ENCODE data around the gene OXTR. TPM values are rescaled to one million over a fixed set of nuclear protein-coding genes. Genes with fewer than 3 reads are reported as not detected.

OXTR gene
- total and polyA plus RNA-seq, 12 donors: 0.09 to 1.3 (median 0.31) TPM; not detected in 1

DNA sequence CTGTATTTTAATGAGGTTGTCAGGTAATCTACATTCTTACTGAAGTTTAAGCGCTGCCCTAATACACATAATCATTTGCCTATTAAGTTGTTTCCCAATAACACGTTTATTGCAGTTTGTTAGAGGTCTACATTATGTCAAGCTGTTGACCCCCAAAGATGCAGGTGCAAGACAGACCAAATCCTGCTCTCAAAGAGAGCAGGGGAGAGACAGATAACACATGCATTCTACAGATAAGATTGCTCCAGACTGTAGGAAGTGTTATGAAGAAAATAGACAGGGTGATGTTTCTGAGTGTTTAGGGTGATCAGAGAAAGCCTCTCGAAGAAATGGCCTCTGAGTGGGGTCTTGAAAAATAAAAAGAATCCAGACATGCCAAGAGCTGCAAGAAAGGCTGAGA, 24.8 kb upstream of the OXTR start:
- no peak for DNase-seq
- Histone ChIP-seq H3K27me3 (no peaks in the 10 kb centered on the region), H3K27ac (no peak overlapping the region), H3K9me3 (replicated peaks in 1 of 3) (no peaks in the 10 kb centered on the region), H3K36me3 (replicated peaks in 1 of 2) (no peaks in the 10 kb centered on the region), H3K4me3 (no peak overlapping the region), H3K4me1 (replicated peaks in 1 of 2) (no peaks in the 10 kb centered on the region)
- TF ChIP-seq CTCF (IDR thresholded peaks at IDR 0.05): no peak
- no peak for TF ChIP-seq POLR2A (IDR thresholded peaks at IDR 0.05)
- WGBS, 4 donors: 87 to 94% (median 92%) methylated on average over 3 of the region's 3 CpGs
- intact Hi-C loops (cut with DNase I): no loop called here

- DNase-seq: peak in 2 of 7 donors; percentile 24 to 81
- no peaks in the 10 kb centered on the region for H3K36me3 ChIP-seq (replicated peaks in 1 of 2)
- intact Hi-C loops (cut with DNase I): no loop called here
- no peaks in the 10 kb centered on the region for H3K9me3 ChIP-seq (replicated peaks in 1 of 3)
- no peaks in the 10 kb centered on the region for H3K4me1 ChIP-seq (replicated peaks in 1 of 2)
- WGBS, 4 donors: 74 to 88% (median 84%) methylated on average over 5 to 7 of the region's 7 CpGs
- H3K27ac ChIP-seq: no peak overlapping the region
- no peaks in the 10 kb centered on the region for H3K27me3 ChIP-seq
- H3K4me3 ChIP-seq: no peak overlapping the region
- TF ChIP-seq CTCF (IDR thresholded peaks at IDR 0.05): no peak
Measured at GRCh38 chr3:8793242-8793641, 23.8 kb upstream of the OXTR start.

DNA sequence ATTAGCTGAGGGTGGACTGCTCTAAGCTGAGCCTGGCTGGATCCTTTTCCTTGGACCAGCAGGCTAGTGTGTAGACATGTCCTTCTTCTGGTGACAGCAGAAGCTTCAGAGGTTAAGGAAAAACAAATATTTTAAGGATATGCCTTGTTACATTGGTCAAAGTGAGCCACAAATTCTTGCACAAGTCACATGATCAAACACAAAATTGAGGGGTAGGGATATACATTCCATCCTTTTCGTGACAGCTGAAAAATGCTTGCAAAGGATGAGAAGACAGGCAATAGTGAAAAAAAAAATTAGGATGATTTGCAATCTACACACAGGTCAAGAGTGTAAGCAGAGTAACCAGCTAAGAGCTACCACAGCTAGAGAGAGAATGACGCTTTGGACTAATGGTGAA, 21.1 kb upstream of the OXTR start:
- 81 to 87% (median 83%) methylated on average over 2 of the region's 2 CpGs for WGBS, 4 donors
- Histone ChIP-seq H3K4me1 (replicated peaks in 1 of 2) (no peaks in the 10 kb centered on the region), H3K36me3 (replicated peaks in 1 of 2) (no peaks in the 10 kb centered on the region), H3K9me3 (replicated peaks in 1 of 3) (no peaks in the 10 kb centered on the region), H3K27ac (no peak overlapping the region), H3K4me3 (no peak overlapping the region), H3K27me3 (no peaks in the 10 kb centered on the region)
- intact Hi-C loops (cut with DNase I): no loop called here
- no peak for DNase-seq
- no peak for TF ChIP-seq CTCF (IDR thresholded peaks at IDR 0.05)
- TF ChIP-seq POLR2A (IDR thresholded peaks at IDR 0.05): no peak

DNA sequence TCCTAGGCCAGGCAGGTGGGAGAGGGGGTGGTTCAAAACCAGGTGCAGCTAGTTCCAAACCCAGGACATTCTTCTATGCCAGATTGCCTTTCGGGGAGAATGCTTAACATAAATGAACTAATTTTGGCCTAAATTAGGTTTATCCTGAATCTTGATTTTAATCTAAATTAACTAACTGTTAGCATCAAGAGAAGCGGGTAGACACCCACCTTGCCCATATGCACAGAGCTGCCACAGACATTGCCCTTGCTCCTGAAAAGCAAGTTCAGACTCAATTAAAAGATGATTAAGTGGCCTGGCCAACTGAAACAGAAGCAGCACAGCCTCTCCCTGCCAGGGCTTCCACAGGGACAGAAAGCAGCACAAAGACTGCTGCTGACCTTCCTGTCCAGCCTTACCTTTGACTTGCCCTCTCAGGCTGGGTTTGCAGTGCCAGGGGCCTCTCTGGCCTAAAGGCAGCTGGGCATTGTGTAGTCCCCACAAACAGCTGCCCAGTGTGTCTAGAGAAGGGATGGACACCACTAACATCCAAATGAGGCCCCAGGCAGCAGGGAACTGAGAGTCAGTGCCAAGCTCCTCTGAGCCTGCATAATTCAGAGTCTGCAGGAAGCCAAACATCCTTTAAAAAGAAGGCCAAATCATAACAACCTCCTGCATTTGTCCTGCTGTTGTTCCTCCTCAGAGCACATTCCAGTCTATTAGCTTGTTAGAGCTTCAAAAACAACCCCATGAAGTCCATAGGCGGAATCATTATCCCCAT, 15.4 kb upstream of the OXTR start:
- WGBS, 4 donors: 85 to 93% (median 90%) methylated on average over 3 of the region's 3 CpGs
- no peak for TF ChIP-seq CTCF (IDR thresholded peaks at IDR 0.05)
- no peaks in the 10 kb centered on the region for H3K4me1 ChIP-seq (replicated peaks in 1 of 2)
- intact Hi-C loops (cut with DNase I): no loop called here
- H3K36me3 ChIP-seq (replicated peaks in 1 of 2): no peaks in the 10 kb centered on the region
- no peak for DNase-seq
- no peak overlapping the region for H3K27ac ChIP-seq
- no peaks in the 10 kb centered on the region for H3K9me3 ChIP-seq (replicated peaks in 1 of 3)
- H3K4me3 ChIP-seq: no peak overlapping the region
- no peaks in the 10 kb centered on the region for H3K27me3 ChIP-seq
